Measurements from ENCODE around the gene TARS1.
A peak's percentile ranks its signal among the peaks of the same experiment; 100 is the strongest.

Gene TARS1

GRCh38 chr5:33440482-33441240, at the start of gene TARS1:
Gene TARS1 (plus strand): TSS chr5:33440965. CDS start chr5:33441087, 122 bp downstream.
- DNase-seq, result peak; percentile 99

- DNase-seq, result no peak
Measured at GRCh38 chr5:33398501-33398900, 42.3 kb upstream of the TARS1 start.

- no peak for DNase-seq
Measured at GRCh38 chr5:33400675-33401074, 40.1 kb upstream of the TARS1 start.

- DNase-seq, result no peak
Measured at GRCh38 chr5:33401482-33402390, 39.0 kb upstream of the TARS1 start.

GRCh38 chr5:33403187-33403586, 37.6 kb upstream of the TARS1 start:
- no peak for DNase-seq

GRCh38 chr5:33408816-33409215, 31.9 kb upstream of the TARS1 start:
- DNase-seq, result no peak

GRCh38 chr5:33409435-33410170, 31.2 kb upstream of the TARS1 start:
- no peak for DNase-seq

GRCh38 chr5:33410221-33410620, 30.5 kb upstream of the TARS1 start:
- no peak for DNase-seq

GRCh38 chr5:33411498-33411897, 29.3 kb upstream of the TARS1 start:
- no peak for DNase-seq

- no peak for DNase-seq
Measured at GRCh38 chr5:33415811-33416354, 24.9 kb upstream of the TARS1 start.

- DNase-seq, result no peak
Measured at GRCh38 chr5:33417632-33418031, 23.1 kb upstream of the TARS1 start.

- DNase-seq, result no peak
Measured at GRCh38 chr5:33420946-33421345, 19.8 kb upstream of the TARS1 start.

GRCh38 chr5:33422191-33422590, 18.6 kb upstream of the TARS1 start:
- DNase-seq, result no peak

- DNase-seq, result no peak
Measured at GRCh38 chr5:33423018-33423630, 17.6 kb upstream of the TARS1 start.

- no peak for DNase-seq
Measured at GRCh38 chr5:33425314-33425713, 15.5 kb upstream of the TARS1 start.

GRCh38 chr5:33430983-33431382, 9.8 kb upstream of the TARS1 start:
- no peak for DNase-seq

GRCh38 chr5:33432656-33433055, 8.1 kb upstream of the TARS1 start:
- DNase-seq, result no peak

GRCh38 chr5:33433303-33434240, 7.2 kb upstream of the TARS1 start:
- no peak for DNase-seq

GRCh38 chr5:33435893-33436490, 4.8 kb upstream of the TARS1 start:
- DNase-seq, result peak; percentile 69

- DNase-seq, result no peak
Measured at GRCh38 chr5:33438996-33439395, 1.8 kb upstream of the TARS1 start.

GRCh38 chr5:33439905-33440481, 772 bp upstream of the TARS1 start:
- DNase-seq, result no peak

All from COR-L47 (cell line).